OCI-M2 (cell line): ENCODE measurements around the gene CIITA.

Source experiments
- DNase-seq: peaks from one replicate; lab custom pipeline; 2025; ENCODE audit not compliant: unreplicated experiment; lab: John Stamatoyannopoulos, UW

The CIITA gene

DNA sequence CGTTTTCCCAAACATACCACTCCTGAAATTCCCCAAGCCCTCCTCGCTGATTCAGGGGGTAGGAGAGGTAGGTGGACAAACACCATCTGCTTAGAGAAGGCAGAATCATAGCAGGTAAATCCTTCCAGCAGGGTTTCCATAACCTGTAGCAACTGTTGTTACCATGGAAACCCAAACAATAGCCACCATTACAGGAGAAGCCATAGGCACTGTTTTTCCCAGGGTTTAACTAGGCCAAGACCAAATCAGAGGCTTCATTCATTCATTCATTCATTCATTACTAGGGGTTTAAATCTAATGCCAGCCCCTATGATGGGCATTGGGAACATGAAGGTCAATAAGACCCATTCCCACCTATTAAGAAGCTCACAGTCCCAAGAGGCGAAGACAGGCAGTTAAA, 25.5 kb upstream of the CIITA start:
- DNase-seq, result no peak

DNA sequence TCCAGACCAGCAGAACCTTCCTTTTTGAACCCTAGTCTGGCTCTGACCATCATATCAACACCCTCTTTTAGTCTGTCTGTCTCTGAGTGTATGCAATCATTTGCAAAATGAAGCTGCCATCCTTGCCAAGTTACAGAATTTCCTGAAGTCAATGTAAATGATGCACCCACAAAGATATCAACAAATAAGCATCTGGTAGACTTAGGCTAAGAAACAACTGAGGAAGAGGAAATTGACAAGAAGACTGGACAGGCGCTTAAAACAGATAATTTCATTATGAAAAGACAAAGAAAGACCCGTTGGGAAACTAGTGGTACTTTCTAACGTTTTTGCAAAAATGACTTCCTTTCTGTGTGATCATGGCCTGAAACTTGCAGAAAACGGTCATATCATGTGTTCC, 24.7 kb upstream of the CIITA start:
- DNase-seq, result no peak

DNA sequence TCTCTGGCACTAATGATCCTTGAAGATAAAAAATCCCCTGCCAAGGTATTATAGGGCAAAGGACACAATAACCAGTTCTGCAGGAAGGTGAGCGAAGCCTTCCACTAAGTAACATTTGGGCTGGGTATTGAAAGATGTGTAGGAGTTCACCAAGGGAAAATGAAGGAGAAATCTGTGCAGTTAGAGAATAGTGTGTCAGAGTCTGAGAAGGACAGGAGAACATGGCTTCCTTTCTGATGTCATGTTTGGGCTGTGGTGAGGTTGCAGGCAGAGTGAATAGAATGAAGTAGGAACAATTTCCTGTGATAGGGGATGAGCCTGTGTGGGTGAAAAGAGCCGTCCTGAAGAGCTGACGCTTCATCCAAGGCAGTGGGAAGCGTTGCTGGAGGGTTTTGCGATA, 24.1 kb upstream of the CIITA start:
- no peak for DNase-seq

DNA sequence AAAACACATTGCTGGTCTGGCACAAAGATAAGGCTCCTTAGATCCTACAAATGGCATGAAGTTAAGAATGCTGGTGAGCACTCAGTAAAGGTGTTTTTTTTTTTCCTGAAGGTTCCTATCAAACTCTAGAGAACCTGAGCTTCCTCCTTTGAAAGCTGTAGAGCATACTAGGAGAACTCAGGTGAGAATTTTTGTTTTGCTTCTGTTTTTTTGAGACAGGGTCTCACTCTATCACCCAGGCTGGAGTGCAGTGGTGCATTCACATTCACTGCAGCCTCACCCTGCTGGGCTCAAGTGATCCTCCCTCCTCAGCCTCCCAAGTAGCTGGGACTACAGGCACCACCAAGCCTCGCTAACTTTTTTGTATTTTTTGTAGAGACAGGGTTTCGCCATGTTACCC, 21.0 kb upstream of the CIITA start:
- DNase-seq, result no peak

DNA sequence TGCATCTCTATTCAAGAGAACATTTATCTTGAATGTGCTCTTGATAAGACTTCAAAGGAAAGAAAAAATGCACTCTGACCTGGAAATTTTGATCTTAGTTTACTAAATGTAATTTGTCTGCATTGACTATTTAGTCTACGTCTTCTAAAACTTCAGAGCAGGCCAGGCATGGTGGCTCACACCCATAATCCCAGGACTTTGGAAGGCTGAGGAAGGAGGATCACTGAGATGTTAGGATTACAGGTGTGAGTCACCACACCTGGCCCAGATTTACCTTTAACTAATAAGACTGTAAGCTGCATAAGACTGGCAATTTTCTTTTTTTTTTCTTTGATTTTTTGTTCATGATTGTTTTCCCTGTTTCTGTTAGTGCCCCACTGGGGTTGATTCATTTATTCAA, 18.8 kb upstream of the CIITA start:
- DNase-seq, result no peak

DNA sequence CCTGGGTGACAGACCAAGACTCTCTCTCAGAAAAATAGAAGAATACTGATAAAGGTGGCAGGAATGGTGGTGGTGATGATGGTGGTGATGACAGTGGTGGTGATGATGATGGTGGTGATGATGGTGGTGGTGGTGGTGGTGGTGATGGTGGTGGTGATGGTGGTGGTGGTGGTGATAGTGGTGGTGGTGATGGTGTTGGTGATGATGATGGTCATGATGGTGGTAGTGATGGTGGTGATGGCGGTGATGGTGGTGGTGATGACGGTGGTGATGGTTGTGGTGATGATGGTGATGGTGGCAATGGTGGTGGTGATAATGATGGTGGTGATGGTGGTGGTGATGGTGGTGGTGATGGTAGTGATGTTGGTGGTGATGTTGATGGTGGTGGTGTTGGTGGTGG, 18.0 kb upstream of the CIITA start:
- DNase-seq, result no peak

DNA sequence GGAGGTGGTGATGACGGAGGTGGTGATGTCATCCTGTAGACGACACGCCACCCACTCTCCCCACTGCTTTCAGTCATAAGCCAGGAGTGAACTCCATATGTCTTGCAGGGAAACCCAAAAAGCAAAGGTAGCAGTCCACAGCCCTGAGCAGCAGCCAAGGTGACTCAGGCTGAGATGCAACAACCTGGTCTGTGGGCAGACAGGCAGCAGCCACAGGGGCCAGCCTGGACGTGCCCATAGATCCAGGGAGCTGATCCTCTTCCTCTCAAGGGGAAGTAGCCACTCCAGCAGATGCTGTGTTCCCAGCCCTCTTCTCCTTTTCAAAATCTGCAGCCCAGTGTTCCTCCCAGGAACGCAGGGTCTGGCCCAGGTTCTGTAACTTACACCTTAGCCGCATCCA, 17.3 kb upstream of the CIITA start:
- no peak for DNase-seq

DNA sequence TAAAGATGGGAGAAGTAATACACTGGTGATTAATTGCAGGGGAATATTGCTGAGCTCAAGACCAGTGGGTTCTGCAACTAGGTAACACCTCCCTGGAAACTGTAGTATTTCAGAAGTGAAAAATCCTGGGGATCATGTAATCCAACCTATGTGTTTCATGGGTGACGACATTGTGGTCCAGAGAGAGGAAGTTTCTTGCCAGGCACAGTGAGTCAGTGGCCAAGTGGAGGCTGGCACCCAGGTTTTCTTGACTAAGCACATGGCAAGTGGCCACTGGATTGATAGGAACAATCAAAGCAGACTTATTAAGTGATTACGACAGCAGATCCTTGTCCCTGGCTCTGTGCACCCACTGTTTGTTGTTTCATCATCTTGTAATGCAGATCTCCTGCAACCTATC, 14.6 kb upstream of the CIITA start:
- no peak for DNase-seq

DNA sequence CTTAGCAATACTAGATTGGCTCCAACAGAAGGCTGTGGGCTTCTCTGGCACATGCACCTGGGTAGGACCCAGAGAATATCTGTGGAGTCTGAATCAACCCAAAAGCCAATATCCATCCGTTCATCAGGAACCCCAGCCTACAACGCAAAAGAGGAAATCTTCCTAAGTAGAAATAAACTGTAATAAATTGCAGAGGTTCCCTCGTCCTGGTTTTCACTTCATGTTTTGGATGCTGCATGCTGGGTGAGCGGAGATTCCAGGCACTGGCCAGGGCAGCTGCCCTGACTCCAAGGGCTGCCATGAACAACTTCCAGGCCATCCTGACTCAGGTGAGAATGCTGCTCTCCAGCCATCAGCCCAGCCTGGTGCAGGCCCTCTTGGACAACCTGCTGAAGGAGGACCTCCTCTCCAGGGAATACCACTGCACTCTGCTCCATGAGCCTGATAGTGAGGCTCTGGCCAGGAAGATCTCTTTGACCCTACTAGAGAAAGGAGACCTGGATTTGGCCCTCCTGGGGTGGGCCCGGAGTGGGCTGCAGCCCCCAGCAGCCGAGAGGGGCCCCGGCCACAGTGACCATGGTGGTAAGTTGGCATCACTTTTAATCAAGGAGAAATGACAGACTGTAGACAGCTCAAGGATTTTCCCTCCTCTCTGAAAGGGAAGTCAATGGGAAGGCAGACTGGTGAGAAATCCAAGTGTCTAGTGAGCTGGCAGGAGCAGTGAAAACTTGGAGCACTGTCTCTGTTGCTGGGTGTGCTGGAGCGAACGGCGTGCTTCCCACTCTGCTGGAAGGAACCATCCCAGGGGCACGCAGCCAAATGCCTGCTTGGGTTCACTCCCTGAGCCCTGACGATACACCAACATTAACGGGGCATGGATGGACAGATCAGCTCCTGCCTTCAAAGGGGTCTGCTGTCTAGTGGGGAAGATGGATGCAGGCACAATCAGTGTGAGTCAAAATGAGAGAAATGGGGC, 10.7 kb upstream of the CIITA start:
- DNase-seq, result no peak

DNA sequence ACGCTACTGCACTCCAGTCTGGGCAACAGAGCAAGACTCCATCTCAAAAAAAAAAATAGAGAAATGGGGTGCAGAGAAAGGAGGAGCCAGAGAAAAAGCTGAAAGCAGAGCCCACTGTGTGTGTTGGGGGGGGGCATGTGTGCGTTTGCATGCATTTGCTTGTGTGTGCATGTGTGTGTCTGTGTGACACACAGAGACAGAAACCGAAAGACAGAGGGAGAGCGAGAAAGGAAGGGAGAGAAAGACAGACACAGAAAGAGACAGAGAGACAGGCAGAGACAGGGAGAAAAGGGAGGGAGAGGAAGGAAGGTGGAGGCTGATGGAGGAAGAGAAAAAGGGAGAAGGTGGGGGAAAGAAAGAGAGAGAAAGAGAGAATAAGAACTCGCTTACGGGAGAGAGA, 9.8 kb upstream of the CIITA start:
- DNase-seq, result no peak

DNA sequence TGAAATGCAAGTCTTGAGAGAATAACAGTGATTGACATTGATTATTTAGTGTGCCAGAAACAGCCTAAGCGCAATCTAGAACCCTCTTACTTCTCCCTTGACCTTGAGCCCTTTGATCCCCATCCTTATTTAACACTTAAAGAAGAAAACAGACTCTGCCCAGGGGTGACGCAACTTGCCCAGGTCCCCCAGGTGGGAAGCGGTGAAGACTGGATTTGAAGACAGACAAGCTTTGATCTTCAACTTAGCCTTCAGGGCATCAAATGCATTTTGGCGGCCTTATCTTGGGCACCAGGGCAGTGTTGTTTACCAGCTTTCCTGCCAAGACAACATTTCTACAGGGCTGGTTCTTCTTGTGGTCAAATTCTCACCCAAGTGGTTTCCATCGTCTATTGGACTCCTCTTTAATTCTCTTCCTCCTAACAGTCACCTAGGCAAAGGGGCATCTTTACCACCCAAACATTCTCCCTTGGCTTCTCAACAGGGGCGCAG, 8.9 kb upstream of the CIITA start:
- no peak for DNase-seq

DNA sequence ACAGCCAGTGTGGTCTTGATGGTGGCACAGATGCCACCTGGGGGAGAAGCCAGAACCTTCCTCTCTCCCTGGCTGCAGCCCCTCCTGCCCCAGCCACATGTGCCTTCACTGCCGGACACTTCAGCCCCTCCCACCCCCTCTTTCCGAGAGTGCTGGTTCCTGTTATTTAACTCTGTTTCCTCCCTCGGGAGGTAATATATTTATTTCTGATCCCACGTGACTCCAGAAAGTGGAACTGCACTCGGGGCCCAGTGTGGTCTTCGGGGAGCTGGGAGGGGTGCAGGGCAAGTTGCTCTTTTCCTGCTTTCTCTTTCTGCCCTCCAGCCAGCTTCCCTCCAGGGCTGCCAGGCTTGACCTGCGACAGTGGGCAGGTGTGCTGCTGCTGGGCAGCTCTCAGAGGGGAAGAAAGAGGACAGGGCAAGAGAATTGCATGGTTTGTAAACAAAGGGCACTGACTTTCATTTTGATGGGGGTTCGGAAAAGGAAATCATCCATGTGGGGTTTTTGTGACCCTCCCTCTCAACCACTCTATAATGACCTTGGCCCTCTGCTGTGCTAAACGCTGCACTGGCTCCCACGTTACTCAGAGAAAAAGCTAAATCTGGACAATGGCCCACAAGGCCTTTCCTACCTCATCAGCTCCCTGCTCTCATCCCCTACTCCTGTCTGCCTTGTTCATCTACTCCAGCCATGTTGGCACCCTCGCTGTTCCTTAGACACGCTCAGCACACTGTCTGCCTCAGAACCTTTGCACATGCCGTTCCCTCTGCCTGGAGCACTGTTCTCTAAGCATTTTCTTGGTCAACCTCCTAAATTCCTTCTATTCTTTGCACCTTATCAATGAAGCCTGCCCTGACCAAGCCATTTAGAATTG, 8.2 kb upstream of the CIITA start:
- no peak for DNase-seq

DNA sequence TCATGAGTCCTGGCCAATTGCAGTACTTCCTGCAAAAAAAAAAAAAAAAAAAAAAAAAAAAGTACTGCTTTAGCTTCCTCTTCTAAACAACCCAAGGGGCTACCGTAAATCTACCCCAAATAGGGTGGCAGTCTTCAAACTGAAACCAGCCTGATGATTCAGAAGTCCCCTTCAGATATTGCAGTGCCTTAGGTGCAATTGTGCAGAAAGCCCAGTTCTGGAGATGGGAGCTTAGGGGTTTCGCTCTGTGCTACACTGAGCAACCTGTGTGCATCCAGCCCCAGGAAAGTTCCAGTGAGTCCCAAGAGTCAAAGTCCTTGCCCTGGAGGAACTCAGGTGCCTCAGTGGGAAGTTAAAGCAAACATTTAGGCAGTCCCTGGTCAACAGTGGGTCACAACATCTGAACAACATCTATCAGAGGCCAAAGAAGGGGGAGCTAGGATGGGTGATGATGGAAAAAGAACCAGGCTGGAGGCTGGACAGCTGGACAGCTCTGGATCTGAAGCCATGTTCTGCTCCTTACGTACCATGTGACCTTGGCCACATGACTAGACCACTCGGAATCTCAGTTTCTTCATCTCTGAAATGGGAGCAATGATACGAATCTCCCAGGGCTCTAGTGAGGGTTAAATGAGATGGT, 6.7 kb upstream of the CIITA start:
- no peak for DNase-seq

DNA sequence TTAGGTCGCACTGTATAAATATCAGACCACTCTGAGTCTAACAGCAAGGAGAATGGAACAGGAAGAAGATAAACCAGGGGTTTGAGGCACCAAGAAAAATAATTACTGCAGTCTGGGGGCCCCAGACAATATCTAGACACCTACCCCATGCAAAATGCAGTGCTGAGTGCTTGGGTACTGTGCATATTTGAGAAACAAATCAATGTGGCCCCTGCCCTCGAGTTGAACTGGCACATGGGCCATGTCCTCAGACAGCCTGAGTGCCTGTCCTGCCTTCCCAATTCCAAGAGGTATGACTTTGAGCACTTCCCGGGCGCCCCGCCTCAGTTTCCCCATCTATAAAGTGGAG, 6.2 kb upstream of the CIITA start:
- no peak for DNase-seq

DNA sequence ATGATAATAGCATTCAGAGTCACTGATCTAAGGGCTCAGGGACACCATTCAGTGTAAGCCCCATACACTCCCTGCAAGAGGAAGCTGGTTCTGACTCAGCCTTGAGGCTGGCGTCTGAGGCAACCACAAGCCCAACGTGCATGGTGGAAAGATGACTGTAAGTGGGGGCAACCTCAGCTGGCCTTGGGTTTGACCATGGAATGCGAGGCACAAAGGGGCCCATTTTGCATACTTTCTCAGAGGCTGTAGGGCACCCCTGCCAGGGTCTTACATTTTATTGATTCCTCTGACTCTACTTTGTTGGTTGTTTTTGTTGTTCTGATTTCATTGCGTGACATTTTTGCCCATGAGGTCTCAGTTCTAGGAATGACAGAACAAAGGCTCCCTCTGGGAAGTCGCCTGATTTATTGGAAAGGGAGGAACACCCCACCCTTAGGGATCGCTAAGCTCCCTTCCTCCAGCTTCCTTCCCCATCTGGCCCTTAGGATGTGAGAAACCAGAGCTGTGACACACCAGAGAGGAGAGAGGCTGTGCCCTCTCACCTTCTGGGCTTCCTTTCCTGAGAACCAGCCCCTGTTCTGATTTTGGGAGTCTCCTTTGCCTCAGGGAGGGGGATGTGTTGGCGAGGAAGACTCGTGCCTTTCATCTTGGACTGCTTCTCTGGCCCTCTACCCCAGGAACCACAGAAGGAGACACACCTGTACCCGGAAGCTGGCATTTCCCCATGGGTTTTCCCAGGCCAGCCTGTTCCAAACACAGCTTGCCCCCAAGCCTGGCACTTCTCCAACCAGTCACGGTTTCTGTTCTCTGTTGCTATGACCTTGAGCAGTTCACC, 5.6 kb upstream of the CIITA start:
- no peak for DNase-seq

DNA sequence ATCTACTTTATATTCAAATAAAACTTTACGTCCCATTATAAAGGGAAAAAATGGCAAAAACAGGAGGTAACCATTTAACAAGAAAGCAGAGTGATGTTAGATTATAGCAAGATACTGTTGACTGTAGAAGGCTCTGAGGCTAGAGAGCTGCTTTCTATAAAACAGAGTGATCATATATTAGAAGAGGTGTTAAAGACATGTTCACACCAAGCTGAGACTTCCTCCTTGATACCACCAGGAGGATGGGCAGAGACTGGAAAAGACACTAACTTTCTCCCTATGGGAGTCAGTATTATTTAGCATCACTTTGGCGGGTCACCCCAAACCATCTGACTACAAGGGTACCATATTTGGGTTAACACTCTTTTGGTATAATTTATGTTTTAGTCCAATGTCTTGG, 687 bp upstream of the CIITA start:
- DNase-seq, result no peak

DNA sequence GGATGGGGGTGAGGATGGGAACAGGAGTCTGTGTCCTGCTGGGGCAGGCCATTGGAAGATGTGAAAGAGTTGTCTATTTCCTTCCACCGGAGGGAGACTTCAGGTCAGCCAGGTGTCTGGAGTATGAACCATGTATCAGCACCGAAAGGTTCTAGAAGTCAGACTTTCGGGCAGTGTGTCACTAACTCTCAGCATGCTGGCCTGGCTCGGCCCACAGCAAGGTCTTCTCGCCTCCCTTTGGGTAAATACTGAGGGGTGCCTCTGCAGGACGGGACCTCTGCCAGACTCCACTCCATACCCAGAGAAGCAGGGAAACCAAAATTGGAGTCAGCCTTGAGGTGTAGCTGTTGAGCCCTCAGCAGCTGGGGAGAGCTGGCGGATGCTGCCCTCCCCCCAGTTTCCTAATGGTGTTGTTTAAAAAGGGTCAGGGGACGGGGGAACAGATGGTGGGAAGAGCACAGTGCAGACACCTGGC, 507 bp downstream of the CIITA start:
- DNase-seq, result no peak

DNA sequence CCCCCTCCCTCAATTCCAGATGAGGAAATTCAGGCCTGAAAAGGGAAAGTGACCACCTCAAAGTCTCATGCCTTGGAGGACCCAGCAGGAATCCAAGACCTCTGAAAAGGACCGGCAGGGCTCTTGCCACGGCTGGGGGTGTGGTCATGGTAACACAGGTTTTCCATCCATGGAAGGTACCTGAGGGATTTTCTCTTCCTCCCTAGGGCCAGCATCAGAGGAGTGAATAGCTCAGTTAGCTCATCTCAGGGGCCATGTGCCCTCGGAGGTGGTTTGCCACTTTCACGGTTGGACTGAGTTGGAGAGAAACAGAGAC, 1.3 kb downstream of the CIITA start:
- DNase-seq, result no peak

DNA sequence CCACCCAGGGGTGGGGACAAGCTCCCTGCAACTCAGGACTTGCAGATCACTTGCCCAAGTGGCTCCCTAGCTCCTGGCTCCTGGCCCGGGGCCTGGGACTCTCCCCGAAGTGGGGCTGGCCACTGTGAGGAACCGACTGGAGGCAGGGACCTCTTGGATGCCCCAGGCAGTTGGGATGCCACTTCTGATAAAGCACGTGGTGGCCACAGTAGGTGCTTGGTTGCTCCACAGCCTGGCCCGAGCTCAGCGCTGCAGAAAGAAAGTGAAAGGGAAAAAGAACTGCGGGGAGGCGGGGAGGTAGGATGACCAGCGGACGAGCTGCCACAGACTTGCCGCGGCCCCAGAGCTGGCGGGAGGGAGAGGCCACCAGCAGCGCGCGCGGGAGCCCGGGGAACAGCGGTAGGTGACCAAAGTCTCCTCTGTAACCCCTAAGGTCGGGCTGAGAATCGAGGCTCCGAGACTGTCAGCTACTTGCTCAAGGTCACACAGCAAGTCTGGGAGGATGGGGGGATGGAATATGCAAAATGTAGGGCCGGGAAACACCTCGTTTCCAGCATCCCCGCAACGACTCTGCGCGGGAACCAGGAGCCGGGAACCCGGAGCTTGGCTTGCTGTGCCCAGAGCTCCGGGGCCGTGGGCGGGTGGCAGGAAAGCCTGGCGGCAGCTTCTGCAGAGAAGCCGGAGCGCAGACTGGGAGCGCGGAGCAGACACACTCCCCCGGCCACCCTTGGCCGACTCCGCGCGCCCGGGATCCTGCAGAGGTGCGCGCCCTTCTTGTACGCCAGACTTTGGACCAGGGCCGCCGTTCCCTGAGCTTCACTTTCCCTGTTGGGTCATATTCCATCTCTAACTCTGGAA, 1.9 kb downstream of the CIITA start:
- no peak for DNase-seq
